HG03060 (cell line): ENCODE results near the gene FREY1.

ENCODE experiments used
- ATAC-seq: cut with Tn5 transposase; IDR thresholded peaks from one replicate; pipeline ENCODE4 v1.9.1; 2021; ENCODE audit warnings: low read depth, moderate number of reproducible peaks; ENCODE audit not compliant: unreplicated experiment

FREY1 gene

GRCh38 chr11:45906965-45907611 is at the start of gene FREY1:
TSS of gene FREY1 (minus strand) at chr11:45907271. CDS start at chr11:45907245, 26 bp downstream.
- ATAC-seq = no peak

- no peak for ATAC-seq
These were observed 42.9 kb upstream of the FREY1 start for GRCh38 chr11:45949992-45950407.

GRCh38 chr11:45948356-45948755 is 41.3 kb upstream of the FREY1 start:
- ATAC-seq = no peak

- no peak for ATAC-seq
These were observed 40.8 kb upstream of the FREY1 start for GRCh38 chr11:45947885-45948284.

GRCh38 chr11:45945397-45945999 is 38.4 kb upstream of the FREY1 start:
- no peak for ATAC-seq

- ATAC-seq = no peak
These were observed 35.3 kb upstream of the FREY1 start for GRCh38 chr11:45942381-45942780.

DNA sequence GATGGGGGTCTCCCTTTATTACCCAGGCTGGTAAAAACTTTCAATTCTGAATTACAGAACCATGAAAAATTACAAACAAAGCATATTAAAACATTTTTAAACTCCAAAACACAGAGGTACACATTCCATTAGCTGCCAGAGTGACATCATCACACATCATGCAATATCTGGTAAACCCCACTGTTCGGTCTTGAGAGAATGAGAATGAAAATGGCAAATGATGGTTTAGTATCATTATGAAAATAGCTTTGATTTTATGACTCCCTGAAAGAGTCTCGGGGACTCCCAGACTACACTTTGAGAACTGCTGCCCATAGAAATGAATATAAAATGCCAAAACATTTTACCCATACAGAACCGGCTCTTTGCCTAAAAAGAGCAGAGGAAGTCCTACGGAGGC is 34.2 kb upstream of the FREY1 start:
- ATAC-seq = no peak

- ATAC-seq = no peak
These were observed 32.8 kb upstream of the FREY1 start for GRCh38 chr11:45939836-45940235.

DNA sequence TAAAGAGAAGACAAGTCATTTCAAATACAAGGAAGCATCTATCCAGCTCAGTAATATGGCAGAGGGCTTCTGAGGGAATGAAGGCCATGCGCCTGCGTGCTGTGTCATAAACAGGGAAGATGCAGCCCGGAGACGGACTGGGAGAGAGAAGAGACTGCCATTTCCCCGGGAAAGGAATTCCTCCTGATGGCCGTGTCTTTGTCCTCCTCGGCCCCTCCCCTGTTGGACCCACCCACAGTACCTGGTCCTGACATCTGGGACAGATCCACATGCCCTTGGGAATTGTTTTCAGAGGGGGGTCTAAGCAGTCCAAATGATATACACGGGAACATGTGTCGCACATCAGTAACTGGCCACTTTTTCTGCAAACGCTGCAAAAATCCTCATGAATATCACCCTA is 30.8 kb upstream of the FREY1 start:
- ATAC-seq = no peak

- ATAC-seq = no peak
These were observed 29.5 kb upstream of the FREY1 start for GRCh38 chr11:45936511-45937054.

- no peak for ATAC-seq
These were observed 28.4 kb upstream of the FREY1 start for GRCh38 chr11:45935349-45936064.

DNA sequence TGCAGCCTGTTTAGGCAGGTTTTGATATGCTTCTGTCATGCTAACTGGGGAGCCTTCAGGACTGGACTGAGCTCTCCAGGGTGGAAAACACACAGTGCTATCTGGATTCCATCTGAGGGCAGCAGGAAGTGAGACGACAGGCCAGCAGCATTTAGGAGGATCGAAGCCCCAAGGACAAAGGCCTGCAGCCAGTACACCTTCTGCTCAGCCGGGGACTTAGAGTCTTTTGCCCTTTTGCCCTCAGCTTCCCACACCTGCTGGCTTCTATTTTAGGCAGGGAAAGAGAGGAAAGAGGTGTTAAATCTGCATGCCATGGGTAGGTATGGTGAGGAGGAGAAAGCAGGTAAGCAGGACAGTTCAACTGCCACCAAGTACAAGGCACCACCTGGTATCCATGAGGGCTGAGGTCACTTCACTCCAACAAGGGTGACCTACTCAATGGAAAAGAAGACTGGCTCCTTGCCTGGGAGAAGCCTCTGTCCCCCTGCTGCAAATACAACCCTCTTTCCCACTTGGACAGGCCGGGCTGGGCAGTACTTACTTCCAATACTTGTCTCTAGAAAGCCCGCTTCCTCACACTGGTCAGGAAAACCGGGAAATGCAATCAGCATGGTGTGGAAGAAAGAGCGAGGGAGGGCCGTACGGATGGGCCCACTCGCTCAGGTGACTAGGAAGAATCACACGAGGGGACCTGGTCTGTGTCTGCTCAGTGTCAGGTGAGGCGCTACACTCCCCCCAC is 27.7 kb upstream of the FREY1 start:
- ATAC-seq = no peak

DNA sequence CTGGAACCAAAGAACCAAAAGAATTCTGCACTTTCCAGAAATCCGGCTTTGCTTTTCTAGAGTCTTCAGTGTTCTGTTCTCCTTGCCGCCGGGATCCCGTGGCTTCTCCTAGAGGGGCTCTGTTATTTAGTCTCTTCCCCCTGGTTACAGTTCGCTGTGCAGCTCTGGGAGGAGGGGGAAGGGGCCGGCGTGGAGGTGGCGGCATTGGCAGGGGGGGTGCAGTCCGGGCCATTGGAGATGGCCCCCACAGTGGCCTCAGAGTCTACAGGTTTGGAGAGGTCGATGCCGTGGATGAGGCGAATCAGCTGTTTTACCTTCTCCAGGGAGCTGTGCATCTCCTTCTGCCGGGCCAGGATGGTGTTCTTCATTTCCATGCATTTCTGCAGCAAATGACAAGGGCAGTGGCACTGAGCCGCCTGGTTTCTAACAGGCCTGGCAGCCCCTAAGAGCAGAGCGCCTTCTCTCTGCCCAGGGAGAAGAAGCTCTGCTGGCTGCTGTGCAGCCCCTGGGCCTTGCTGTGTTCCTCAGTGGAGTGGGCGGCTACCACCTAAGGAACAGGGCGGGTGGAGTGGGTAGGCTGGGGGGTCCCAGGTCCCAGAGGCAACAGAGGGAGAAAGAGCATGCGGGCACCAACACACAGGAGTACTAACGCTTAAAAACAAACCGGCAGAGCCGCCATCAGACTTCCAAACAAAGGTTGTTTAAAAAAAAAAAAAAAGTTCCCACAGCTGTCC is 26.9 kb upstream of the FREY1 start:
- ATAC-seq = no peak

DNA sequence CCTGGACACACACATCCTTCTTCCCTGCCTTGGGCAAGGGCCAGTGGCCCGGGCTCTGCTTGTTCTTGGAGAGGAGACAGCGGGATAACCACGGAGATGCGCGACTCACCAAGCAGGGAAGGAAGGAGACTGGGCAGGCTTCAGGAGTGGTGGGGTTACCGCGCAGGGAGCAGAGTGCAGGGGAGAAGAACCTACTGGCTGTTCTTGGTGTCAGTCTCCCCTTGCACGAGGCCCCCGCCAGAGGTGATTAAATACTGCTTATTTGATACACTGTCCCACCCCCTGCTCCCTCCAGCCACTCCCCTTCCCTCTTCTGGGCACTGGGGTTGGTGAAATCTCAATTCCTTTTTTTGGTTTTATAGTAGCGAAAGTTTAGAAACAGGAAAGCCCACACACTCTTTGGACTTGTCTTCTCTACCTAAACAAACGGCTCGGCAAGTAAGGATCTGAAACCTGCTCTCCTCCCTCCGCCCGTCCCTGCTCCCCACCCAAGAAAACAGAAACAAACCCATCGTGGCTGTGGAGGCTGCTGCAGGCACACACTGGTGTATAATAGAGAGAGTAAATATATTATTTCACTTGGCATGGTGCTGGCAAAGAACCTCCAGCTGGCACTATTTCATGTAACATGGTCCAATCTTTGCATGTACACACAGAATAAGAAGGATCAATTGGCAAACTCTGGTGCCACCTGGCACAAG is 26.2 kb upstream of the FREY1 start:
- ATAC-seq = no peak

DNA sequence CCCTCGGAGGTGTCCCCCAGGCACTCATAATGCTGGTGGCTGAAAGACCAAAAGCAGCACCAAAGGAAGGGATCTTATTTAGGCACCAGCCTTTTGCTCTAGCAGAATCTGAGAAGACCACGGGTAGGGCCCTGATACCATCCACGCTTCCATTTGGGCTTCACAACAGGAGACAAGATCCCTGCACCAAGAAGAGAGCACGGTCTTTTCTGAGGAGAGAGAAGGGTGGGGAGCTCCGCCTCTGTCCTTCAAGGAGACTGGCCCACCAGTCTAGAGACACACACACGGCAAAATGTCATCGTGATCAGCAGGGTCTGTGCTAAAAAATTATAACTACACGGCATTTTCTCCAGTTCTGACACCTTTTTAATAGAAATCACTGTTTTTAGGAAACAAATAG is 25.1 kb upstream of the FREY1 start:
- ATAC-seq = no peak

DNA sequence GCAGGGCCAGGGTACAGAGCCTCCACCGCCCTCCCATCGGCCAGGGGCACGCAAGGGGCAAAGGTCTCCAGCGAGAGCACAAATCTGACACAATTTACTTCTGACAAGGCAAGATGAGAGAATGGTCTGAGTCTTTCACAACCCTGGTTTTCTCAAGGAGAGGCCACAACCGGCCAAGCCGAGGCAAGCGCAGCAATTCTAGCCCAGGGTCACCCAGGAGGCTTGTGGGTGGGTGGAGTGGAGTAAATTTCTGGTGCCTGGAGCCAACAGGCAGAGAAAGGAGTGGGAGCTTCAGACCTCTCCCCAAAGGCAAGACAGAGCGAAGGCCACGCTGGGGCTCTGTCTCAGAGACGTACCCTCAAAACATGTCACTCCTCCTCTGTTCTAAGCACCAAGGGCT is 24.7 kb upstream of the FREY1 start:
- no peak for ATAC-seq

DNA sequence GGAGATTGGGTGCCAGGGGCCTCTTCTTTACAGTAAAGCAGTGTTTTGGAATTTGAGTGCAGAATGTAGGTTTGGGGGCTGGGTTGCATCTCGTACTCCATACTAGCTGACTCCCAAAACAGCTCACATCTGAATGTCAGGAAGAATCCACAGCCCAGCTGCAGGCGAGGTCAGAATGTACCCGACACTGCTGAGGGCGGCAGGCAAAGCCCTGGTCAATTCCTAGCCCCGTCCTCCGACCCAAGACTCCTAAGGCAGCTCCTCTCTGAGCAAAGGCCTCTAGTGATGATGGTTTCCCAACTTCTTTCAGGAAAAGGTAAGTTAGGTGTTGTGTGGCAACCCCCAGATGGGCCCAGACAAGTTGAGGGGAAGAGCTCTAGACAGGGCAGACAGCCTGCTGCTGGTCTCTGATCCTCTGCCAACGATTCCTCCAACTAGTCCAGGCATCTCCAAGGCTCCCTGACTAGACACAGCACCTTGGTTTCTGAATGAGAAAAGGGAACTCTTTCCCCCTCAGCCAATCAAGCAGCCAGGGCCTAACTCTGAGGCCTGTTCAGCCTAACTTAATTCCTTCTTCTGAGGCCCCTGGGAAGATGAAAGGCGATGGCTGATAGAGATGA is 24.0 kb upstream of the FREY1 start:
- ATAC-seq = no peak

DNA sequence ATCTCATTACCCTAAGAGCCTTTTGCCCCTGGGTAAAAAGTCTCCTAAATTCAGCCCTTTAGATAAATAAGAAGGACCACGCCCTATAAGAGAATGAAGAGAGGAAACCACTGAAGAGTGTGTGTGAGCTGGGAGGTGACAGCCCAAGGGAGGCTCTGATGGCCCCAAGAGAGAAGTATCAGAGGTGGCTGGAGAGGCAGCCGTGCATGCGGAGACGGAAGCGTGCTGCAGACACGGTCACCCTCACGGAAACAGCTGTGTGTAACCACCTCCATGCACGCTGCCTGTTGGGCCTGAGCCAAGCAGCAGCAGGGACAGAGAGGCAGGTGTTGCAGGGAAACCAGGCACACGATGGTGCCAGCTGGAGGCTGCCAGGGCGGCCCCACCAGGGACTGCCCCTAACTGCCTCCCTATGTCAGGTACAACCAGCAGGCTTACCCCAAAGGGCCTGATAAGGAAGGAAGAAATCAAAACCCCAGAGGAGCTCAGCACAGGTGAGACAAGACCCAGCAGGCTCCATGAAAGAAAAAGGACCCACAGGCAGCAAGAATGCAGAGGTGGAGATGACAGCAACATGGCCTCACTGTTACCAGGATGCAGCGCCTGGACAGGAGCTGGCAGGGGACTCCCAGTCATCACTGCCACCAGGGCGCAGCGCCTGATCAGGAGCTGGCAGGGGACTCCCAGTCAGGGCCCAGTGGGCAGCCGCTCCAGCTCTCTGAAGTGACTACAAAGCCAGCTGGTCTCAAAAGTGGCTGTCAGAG is 23.1 kb upstream of the FREY1 start:
- ATAC-seq = peak; percentile 89
